Measurements from ENCODE around the gene EPHA8.

DNA sequence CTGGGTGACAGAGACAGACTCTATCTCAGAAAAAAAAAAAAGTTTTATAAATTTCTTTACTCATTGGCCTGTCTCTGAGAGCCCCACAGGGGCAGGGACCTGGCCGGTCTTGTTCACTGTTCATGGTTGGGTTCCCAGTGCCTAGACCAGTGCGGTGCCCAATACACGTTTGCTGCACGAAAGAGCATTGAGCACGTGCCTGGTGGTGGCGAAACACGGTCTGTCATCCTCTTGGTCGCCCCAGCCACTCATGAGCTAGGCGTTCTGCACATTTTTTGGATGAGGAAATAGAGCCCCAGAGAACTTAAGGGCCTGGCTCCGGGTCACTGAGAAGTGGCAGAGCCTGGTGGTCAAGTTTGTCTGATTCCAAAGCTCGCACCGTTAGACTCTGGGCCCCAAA, 18.7 kb upstream of the EPHA8 start:
- TF ChIP-seq, protein P1, sequence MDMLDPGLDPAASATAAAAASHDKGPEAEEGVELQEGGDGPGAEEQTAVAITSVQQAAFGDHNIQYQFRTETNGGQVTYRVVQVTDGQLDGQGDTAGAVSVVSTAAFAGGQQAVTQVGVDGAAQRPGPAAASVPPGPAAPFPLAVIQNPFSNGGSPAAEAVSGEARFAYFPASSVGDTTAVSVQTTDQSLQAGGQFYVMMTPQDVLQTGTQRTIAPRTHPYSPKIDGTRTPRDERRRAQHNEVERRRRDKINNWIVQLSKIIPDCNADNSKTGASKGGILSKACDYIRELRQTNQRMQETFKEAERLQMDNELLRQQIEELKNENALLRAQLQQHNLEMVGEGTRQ (CRISPR knock-in tag; IDR thresholded peaks at IDR 0.05), result no peak
- TF ChIP-seq ZNF232 (CRISPR knock-in tag; IDR thresholded peaks at IDR 0.05), result no peak
- TF ChIP-seq, protein P2, sequence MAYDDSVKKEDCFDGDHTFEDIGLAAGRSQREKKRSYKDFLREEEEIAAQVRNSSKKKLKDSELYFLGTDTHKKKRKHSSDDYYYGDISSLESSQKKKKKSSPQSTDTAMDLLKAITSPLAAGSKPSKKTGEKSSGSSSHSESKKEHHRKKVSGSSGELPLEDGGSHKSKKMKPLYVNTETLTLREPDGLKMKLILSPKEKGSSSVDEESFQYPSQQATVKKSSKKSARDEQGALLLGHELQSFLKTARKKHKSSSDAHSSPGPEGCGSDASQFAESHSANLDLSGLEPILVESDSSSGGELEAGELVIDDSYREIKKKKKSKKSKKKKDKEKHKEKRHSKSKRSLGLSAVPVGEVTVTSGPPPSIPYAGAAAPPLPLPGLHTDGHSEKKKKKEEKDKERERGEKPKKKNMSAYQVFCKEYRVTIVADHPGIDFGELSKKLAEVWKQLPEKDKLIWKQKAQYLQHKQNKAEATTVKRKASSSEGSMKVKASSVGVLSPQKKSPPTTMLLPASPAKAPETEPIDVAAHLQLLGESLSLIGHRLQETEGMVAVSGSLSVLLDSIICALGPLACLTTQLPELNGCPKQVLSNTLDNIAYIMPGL (CRISPR knock-in tag; IDR thresholded peaks at IDR 0.05), result no peak
- no peak for TF ChIP-seq IRF2 (CRISPR knock-in tag; IDR thresholded peaks at IDR 0.05; ENCODE audit: borderline replicate concordance, low read depth)
- TF ChIP-seq, protein P3, sequence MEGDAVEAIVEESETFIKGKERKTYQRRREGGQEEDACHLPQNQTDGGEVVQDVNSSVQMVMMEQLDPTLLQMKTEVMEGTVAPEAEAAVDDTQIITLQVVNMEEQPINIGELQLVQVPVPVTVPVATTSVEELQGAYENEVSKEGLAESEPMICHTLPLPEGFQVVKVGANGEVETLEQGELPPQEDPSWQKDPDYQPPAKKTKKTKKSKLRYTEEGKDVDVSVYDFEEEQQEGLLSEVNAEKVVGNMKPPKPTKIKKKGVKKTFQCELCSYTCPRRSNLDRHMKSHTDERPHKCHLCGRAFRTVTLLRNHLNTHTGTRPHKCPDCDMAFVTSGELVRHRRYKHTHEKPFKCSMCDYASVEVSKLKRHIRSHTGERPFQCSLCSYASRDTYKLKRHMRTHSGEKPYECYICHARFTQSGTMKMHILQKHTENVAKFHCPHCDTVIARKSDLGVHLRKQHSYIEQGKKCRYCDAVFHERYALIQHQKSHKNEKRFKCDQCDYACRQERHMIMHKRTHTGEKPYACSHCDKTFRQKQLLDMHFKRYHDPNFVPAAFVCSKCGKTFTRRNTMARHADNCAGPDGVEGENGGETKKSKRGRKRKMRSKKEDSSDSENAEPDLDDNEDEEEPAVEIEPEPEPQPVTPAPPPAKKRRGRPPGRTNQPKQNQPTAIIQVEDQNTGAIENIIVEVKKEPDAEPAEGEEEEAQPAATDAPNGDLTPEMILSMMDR (IDR thresholded peaks at IDR 0.05), result no peak
- TF ChIP-seq, protein P4, sequence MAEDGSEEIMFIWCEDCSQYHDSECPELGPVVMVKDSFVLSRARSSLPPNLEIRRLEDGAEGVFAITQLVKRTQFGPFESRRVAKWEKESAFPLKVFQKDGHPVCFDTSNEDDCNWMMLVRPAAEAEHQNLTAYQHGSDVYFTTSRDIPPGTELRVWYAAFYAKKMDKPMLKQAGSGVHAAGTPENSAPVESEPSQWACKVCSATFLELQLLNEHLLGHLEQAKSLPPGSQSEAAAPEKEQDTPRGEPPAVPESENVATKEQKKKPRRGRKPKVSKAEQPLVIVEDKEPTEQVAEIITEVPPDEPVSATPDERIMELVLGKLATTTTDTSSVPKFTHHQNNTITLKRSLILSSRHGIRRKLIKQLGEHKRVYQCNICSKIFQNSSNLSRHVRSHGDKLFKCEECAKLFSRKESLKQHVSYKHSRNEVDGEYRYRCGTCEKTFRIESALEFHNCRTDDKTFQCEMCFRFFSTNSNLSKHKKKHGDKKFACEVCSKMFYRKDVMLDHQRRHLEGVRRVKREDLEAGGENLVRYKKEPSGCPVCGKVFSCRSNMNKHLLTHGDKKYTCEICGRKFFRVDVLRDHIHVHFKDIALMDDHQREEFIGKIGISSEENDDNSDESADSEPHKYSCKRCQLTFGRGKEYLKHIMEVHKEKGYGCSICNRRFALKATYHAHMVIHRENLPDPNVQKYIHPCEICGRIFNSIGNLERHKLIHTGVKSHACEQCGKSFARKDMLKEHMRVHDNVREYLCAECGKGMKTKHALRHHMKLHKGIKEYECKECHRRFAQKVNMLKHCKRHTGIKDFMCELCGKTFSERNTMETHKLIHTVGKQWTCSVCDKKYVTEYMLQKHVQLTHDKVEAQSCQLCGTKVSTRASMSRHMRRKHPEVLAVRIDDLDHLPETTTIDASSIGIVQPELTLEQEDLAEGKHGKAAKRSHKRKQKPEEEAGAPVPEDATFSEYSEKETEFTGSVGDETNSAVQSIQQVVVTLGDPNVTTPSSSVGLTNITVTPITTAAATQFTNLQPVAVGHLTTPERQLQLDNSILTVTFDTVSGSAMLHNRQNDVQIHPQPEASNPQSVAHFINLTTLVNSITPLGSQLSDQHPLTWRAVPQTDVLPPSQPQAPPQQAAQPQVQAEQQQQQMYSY (CRISPR knock-in tag; IDR thresholded peaks at IDR 0.05), result no peak
- no peak for TF ChIP-seq RORB (CRISPR knock-in tag; IDR thresholded peaks at IDR 0.05)
- TF ChIP-seq, protein P5, sequence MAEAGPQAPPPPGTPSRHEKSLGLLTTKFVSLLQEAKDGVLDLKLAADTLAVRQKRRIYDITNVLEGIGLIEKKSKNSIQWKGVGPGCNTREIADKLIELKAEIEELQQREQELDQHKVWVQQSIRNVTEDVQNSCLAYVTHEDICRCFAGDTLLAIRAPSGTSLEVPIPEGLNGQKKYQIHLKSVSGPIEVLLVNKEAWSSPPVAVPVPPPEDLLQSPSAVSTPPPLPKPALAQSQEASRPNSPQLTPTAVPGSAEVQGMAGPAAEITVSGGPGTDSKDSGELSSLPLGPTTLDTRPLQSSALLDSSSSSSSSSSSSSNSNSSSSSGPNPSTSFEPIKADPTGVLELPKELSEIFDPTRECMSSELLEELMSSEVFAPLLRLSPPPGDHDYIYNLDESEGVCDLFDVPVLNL (CRISPR knock-in tag; IDR thresholded peaks at IDR 0.05; ENCODE audit: borderline replicate concordance, low read depth), result no peak
- no peak for TF ChIP-seq ZNF416 (CRISPR knock-in tag; IDR thresholded peaks at IDR 0.05)
- TF ChIP-seq, protein P6, sequence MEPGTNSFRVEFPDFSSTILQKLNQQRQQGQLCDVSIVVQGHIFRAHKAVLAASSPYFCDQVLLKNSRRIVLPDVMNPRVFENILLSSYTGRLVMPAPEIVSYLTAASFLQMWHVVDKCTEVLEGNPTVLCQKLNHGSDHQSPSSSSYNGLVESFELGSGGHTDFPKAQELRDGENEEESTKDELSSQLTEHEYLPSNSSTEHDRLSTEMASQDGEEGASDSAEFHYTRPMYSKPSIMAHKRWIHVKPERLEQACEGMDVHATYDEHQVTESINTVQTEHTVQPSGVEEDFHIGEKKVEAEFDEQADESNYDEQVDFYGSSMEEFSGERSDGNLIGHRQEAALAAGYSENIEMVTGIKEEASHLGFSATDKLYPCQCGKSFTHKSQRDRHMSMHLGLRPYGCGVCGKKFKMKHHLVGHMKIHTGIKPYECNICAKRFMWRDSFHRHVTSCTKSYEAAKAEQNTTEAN (CRISPR knock-in tag; IDR thresholded peaks at IDR 0.05), result no peak
- TF ChIP-seq, protein P7, sequence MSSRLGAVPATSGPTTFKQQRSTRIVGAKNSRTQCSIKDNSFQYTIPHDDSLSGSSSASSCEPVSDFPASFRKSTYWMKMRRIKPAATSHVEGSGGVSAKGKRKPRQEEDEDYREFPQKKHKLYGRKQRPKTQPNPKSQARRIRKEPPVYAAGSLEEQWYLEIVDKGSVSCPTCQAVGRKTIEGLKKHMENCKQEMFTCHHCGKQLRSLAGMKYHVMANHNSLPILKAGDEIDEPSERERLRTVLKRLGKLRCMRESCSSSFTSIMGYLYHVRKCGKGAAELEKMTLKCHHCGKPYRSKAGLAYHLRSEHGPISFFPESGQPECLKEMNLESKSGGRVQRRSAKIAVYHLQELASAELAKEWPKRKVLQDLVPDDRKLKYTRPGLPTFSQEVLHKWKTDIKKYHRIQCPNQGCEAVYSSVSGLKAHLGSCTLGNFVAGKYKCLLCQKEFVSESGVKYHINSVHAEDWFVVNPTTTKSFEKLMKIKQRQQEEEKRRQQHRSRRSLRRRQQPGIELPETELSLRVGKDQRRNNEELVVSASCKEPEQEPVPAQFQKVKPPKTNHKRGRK (CRISPR knock-in tag; IDR thresholded peaks at IDR 0.05; ENCODE audit: borderline replicate concordance), result no peak
